Upper lobe of right lung (tissue), 1 donor: ENCODE data around the gene BMP7. TPM values are rescaled to one million over a fixed set of nuclear protein-coding genes. Genes with fewer than 3 reads are reported as not detected.

Experiments used
- ATAC-seq: fragments of 200-7000 bp; cut with Tn5 transposase; one replicate; pipeline ENCODE4 v1.9.1; 2020; ENCODE audit warnings: mild to moderate bottlenecking, moderate library complexity
- DNase-seq: peaks from one replicate; pipeline ENCODE4 v3.0.0-alpha.2; 2020
- H3K27ac ChIP-seq: fragments of 200-600 bp; one replicate; pipeline ENCODE4 v1.8.0; 2022
- H3K27me3 ChIP-seq: fragments of 200-600 bp; one replicate; pipeline ENCODE4 v1.8.0; 2022; ENCODE audit warnings: mild to moderate bottlenecking
- H3K36me3 ChIP-seq: fragments of 200-600 bp; one replicate; pipeline ENCODE4 v1.8.0; 2022
- H3K4me1 ChIP-seq: fragments of 200-600 bp; one replicate; pipeline ENCODE4 v1.8.0; 2022
- H3K4me3 ChIP-seq: fragments of 200-600 bp; one replicate; pipeline ENCODE4 v1.8.0; 2022; ENCODE audit warnings: mild to moderate bottlenecking
- H3K9me3 ChIP-seq: fragments of 200-600 bp; one replicate; pipeline ENCODE4 v1.8.0; 2022
- intact Hi-C: fragments of 100-400 bp; cut with DNase I; formaldehyde crosslinking; loops from one replicate; pipeline ENCODE4 v1.11.0; 2022
- total RNA-seq: library from RNA; stranded (reverse); fragmentation: NEBNext Ultra II Directional; extraction: Animal tissue kit (Norgen Biotek cat#: 25700); gene quantifications from one replicate; pipeline ENCODE4 v1.2.1, GENCODE V29; 2021
- TF ChIP-seq, protein P1 (sequence below): fragments of 200-600 bp; IDR thresholded peaks from one replicate; pipeline ENCODE4 v1.8.0; 2022; ENCODE audit warnings: antibody characterized with exemption
- donor health status: DM: no; HTN: yes; CAD: no; lungs with severe emphysema.

BMP7 gene
- total RNA-seq, 1 donor from 2014 or later: 1.2 TPM

DNA sequence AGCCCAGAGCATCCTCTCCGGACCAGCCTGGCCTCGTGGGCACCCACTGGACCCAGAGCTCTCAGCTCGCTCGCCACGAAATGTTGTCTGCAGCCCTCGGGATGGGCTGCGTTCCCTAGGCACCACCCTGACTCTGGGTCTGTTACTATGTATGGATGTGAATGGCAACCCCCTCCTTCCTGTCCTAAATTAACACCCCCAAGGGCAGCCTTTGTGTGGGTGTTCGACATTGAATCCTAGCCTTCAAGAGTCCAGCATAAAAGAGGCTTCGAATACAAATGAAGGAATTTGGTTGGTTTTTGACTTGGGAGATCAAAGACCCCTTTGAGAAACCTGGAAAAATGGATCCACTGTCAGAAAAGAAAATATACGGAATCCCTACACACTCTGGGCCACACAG, 86.1 kb downstream of the BMP7 start:
- DNase-seq: no peak
- H3K4me1 ChIP-seq: no peaks in the 10 kb centered on the region
- no peak overlapping the region for H3K27ac ChIP-seq
- TF ChIP-seq, protein P1, sequence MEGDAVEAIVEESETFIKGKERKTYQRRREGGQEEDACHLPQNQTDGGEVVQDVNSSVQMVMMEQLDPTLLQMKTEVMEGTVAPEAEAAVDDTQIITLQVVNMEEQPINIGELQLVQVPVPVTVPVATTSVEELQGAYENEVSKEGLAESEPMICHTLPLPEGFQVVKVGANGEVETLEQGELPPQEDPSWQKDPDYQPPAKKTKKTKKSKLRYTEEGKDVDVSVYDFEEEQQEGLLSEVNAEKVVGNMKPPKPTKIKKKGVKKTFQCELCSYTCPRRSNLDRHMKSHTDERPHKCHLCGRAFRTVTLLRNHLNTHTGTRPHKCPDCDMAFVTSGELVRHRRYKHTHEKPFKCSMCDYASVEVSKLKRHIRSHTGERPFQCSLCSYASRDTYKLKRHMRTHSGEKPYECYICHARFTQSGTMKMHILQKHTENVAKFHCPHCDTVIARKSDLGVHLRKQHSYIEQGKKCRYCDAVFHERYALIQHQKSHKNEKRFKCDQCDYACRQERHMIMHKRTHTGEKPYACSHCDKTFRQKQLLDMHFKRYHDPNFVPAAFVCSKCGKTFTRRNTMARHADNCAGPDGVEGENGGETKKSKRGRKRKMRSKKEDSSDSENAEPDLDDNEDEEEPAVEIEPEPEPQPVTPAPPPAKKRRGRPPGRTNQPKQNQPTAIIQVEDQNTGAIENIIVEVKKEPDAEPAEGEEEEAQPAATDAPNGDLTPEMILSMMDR: no peak
- ATAC-seq: no peak
- H3K36me3 ChIP-seq: no peaks in the 10 kb centered on the region
- H3K4me3 ChIP-seq: no peak overlapping the region
- intact Hi-C loops: no loop called here
- H3K27me3 ChIP-seq: no peaks in the 10 kb centered on the region
- no peaks in the 10 kb centered on the region for H3K9me3 ChIP-seq

DNA sequence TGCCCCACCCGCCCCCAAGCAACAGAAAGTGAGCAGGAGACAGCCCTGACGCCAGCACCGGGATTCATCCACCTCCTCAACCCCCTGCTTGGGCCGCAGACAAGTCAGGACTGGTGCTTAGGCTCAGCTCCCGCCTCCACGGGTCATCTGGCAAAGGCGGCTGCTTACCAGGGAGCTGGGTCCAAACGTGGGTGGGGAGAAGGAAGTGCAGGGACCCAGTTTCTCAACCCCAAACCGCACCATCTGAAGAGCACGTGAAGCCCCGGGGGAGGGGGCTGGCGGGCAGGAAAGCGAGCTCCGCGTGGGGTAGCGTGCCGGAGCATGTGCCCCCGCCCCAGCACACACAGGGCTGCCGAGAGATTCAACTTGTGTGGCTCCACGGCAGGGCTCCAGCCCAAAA, 87.2 kb downstream of the BMP7 start:
- intact Hi-C loops: no loop called here
- Histone ChIP-seq H3K36me3 (no peaks in the 10 kb centered on the region), H3K27ac (no peak overlapping the region), H3K27me3 (no peaks in the 10 kb centered on the region), H3K4me1 (no peaks in the 10 kb centered on the region), H3K4me3 (no peak overlapping the region), H3K9me3 (no peaks in the 10 kb centered on the region)
- TF ChIP-seq, protein P1: no peak
- ATAC-seq: no peak
- DNase-seq: no peak

DNA sequence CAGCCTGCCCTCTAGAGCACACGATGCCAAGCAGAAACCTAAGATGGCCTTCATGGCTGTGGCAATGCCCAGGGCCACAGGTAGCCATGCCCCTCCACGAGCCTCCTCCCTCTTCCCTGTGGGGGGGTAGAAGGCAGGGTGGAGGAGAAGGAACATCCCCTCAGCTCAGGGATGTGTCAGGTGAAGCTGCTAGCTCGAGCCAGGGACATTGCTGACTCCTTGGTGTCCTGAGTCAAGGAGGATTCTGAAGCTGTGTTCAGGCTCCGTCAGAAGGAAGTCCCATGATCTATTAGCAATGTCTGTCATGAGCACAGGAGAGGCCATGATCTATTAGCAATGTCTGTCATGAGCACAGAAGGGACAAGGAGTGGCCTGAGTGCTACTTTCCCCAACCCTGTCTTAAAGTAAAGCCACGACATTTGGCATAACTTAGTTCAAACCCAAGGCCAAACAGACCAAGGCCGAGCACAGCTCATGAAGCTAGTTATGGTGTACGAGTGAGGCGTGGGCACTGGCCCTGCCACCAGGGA, 87.8 kb downstream of the BMP7 start:
- Histone ChIP-seq H3K27ac (no peak overlapping the region), H3K4me3 (no peak overlapping the region), H3K36me3 (no peaks in the 10 kb centered on the region), H3K4me1 (no peaks in the 10 kb centered on the region), H3K9me3 (no peaks in the 10 kb centered on the region), H3K27me3 (no peaks in the 10 kb centered on the region)
- no peak for ATAC-seq
- DNase-seq: no peak
- TF ChIP-seq, protein P1: no peak
- intact Hi-C loops: no loop called here

DNA sequence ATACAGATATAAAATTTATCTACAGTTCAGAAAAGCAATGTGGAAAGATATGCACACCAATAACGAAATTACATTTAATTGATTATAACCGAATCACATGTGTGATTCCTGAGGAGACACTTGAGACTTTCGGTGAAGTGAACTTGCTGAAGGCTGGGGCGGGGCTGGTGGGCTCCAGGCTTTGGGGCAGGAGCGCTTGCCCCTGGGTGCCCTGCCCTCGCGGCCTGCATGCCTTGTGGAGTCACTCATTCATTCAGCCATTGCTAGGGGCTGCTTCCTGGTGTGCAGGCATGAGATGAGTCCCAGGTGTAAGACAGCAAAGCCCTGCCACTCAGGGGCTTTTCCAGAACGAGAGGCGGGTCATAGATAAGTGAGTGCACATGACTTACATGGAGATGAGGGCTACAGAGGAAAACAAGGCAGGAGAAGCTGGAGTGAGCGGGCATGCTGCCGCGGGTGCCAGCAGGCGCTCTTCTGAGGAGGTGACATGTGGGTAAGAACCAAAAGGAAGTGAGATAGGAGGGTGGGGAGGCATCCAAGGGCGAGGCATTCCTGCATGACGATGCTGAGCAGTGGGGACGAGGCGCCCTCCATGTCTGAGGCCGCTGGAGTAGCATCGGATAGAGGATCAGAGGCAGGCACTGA, 88.7 kb downstream of the BMP7 start:
- Histone ChIP-seq H3K27ac (no peak overlapping the region), H3K9me3 (no peaks in the 10 kb centered on the region), H3K36me3 (no peaks in the 10 kb centered on the region), H3K4me3 (no peak overlapping the region), H3K4me1 (no peaks in the 10 kb centered on the region), H3K27me3 (no peaks in the 10 kb centered on the region)
- intact Hi-C loops: no loop called here
- DNase-seq: no peak
- no peak for ATAC-seq
- TF ChIP-seq, protein P1: no peak

DNA sequence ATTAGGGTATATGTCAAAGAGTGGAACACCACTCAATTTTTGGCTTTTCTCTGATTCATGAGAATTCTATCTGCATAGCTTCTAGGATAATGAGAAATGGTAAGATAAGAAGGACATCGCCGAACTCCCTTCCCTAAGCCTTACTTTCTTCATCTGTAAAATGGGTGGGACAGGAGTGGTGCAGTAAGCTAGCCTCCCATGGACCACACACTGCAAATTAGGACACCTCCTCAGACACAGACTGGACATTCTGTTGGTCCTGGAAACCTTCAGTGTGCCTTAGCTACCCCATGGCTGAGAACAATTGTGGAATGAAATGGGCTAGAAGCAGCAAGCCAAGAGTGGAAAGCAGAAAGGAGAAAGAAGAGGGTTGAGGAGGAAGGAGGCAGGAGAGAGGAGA, 89.6 kb downstream of the BMP7 start:
- Histone ChIP-seq H3K9me3 (no peaks in the 10 kb centered on the region), H3K27me3 (no peaks in the 10 kb centered on the region), H3K4me1 (no peaks in the 10 kb centered on the region), H3K4me3 (no peak overlapping the region), H3K27ac (no peak overlapping the region), H3K36me3 (no peaks in the 10 kb centered on the region)
- DNase-seq (no peak), ATAC-seq (no peak)
- TF ChIP-seq, protein P1: no peak
- intact Hi-C loops: no loop called here
